ENCODE data around the gene FDPS. TPM values are rescaled to one million over a fixed set of nuclear protein-coding genes. Genes with fewer than 3 reads are reported as not detected.

The FDPS gene
- 136 and 347 TPM in 2 replicates for total RNA-seq

DNA sequence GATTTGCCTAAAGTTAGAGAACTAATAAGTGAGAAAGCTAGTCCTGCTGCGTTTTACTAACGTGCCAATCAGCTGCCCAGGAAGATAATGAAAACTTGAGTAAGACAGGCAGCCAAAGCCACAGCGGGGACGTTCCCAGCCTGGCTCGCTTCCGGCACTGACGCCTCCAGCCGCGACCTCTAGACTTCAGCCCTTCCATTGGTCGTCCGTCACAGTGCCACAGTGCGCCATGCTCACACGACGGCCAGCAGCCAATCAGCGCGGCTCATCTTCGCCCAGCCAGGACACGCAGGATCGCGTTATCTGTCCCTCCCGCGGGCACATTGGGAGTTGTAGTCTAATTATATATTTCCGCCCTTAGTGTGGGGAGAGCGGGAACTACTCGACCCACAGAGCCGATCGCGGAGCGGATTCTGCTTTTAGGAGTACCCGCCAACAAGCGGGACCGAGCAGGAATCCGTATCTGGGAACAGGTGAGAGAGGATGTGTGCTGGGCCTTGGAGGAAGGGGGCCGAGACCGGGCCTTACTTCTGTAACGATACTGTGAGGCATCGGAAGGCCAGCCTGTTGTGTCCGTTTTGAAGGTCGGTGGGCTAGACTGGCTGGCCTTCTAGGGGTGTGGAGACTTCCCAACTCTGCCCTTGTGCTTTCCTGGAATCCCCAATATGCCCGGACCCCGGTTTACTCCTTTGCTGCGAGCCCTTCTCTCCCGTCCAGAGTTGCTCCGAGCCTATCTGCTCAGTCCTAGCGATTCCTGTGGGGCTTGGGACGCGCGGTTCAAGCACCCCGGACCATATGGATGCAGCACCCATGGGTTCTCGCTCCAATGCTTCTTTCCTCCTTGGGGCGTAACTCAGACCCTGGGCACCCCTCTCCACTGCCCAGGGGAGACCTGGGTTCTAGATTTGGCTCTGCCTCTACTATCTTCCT is at the start of gene FDPS:
Gene FDPS (plus strand): TSS at position 374 of the 930 bp plus-strand sequence. CDS start 924 bp downstream, outside the sequence.

DNA sequence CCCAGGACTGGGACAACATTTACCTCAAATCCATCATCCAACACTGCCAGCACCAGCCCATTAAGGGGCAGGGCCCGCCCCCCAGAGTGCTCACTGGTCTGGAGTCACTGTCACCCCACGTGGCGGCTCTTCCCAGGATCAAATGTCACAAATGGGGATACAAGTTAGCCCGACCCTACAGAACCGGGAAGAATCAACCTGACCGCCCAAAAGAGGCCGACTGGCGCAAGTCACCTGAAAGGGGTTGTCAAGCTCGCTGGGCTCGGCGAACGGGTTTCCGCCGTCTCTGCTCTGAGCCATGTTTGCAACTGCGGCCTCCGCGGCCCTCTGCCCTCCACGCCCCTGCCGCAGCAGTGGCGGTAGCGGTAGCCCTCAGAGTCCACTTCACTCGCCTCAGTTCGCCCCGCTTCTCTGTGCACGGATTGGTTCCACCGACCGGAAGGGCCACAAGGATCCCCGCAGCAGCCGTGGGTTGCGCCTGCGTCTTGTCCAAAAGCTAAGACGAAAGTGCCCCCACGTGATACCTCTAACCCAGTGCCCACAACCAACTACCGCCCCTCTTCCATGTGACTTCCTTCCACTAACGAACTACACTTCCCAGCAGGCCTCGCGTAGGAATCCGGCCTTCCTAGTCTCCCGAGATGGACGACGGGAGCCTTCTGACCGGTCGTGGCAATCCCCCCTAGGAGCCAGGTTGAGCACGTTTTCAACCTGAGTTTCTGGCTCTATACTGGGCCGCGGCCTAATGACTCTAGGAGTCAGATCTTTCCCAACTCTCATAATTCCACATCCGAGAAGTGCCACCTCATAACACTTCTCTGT is 46.6 kb upstream of the FDPS start, which contains the start of gene SCAMP3:
Gene SCAMP3 (minus strand): TSS at position 509 of the 822 bp plus-strand sequence. CDS start 209 bp downstream, at position 300.

DNA sequence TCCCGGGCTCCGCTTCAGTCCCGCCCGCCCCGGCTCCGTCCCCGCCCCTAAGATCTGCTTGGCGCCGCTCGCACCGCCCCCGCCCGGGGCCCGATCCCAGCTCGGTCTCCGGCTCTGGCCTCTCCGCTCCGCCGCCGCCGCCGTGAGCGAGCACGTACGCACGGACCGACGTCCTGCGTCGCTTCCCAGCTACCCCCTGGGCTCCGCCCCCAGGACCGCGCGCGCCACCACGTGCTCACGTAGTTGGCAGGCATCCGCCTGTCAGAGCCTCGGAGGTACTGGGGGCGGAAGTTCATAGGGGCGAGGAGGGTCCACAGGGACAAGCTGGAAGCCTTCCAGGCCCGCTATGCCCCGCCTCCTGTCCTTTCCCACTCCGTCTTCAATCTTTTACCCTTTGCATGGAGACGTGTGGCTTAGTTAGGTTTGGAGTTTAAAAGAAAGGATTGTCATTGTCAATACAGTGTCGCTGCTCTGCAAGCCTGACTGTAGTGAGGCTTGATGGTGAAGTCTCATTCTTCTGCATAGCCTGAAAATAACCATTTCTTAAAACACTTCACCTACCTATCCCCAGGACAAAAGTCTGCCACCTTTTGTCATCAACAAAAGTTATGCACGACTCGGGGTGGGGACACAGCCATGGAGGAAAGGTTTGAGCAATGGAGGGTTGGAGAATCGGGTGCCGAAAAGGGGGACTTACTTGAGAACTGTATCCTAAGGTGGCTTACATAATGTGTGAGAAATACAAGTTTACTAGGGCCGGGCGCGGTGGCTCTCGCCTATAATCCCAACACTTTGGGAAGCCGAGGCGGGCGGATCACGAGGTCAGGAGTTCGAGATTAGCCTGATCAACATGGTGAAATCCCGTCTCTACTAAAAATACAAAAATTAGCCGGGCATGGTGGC is 35.1 kb upstream of the FDPS start, which contains the start of gene CLK2:
Gene CLK2 (minus strand): TSS at position 162 of the 903 bp plus-strand sequence. CDS start 2,527 bp downstream, outside the sequence.

DNA sequence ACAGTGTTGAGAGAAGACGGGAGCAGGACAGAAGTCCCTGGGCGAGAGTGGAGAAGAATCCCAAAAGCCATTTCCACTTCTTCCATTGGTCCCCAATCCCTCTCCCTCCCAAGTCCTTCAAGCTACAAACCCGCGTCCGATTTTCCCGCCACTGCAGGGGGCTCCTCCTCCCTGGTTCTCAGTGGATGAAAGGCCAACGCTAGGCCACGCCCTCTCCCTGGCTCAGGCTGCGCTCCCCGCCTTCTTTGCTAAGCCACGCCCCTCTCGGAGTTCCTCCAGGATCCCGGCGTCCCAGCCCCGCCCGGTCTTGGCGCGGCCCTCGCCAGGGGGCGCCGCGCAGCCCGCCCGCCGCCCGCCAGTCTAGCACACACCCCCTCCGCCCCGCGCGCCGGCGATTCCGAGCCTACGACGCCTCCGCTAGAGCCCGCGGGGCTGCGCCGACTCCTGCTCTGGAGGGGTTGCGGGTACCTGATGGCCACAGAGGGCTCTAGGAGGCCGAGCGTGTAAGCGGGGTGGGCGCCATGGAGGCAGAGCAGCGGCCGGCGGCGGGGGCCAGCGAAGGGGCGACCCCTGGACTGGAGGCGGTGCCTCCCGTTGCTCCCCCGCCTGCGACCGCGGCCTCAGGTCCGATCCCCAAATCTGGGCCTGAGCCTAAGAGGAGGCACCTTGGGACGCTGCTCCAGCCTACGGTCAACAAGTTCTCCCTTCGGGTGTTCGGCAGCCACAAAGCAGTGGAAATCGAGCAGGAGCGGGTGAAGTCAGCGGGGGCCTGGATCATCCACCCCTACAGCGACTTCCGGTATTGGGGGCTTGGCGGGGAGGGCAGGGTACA is 31.4 kb upstream of the FDPS start, which contains the start of gene HCN3:
Gene HCN3 (plus strand): TSS at position 394 of the 832 bp plus-strand sequence. CDS start 128 bp downstream, at position 522.

DNA sequence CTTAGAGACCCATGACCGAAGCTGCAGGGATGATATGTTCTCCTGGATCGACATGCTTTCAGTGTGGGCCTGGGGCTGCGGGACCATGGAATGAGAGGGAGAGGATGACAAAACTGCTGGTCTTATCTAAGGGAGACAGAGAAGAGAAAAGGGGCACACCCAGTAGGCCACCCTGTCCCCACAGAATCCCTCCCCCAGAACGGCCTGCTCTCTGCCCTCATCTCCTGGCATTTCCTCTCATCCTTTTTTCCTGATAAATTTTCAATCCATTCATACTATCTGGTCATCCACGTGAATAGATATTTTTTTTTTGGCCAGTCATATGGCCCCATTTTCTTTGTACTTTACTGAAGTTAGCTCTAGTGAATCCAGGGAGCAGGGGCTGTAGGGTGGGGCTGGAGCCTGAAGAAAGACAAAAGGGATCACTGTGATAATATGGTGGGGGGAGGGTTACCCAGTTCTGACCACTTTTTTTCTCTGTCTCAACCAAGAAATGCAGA is 7.3 kb upstream of the FDPS start, which contains the start of gene PKLR:
Gene PKLR (minus strand): TSS at position 97 of the 500 bp plus-strand sequence. CDS start 43 bp downstream, at position 54.

DNA sequence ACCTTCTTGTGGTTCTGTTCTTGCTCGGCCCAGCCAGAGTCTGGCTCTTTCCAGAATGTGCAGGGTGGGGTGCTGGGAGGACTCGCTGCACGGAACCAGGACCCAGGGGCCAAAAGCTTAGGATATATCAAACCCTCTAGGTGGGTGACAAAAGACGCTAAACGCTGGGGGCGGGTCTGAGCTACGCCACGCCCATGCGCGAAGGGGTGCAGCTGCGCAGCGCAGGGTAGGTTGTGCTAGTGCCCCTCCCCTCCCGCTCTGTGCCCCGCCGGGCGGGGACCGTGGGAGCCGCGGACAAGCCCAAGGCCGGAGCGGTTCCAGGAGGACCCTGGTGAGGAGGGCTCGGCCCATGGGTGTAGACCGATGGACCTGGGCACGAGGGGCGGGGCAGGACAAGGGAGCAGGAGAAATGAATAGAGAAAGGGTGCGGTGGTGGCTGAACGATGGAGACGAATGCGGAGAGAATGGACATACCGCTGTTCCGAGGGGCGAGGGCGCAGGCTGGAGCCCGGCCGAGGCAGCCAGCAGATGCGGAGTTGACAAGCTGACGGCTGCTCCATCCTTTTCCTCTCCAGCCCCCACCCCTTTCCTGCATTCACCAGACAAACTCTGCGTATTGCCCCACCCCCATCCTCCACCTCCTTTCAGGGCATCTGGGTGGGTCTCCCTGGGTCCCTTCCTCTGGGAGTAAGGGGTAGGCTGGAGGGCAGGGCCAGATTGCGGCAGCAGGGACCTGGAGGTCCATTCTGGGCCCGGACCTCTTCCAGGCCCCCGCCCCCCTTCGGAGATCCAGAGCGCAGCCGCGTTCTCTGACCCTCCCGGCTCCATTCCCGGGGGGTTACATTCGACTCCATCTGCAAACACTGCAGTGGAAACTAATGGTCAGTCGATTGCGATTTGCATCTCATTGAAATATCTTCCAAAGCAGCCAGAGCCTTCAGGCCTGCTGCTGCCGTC is 12.3 kb downstream of the FDPS start, which contains the start of gene RUSC1:
Gene RUSC1 (plus strand): TSS at position 234 of the 957 bp plus-strand sequence. CDS start 880 bp downstream, outside the sequence.

Other genes with a start within 250 kb of the FDPS start
- 2.5 and 4.3 TPM in 2 replicates for gene EFNA4, start 245.1 kb upstream of the FDPS start, total RNA-seq
- 0.29 and 1.3 TPM in 2 replicates for gene EFNA3, start 230.0 kb upstream of the FDPS start, total RNA-seq
- 0.17 and 0.44 TPM in 2 replicates for gene EFNA1, start 181.0 kb upstream of the FDPS start, total RNA-seq
- gene SLC50A1, start 173.0 kb upstream of the FDPS start, total RNA-seq: 17.6 and 25.6 TPM in 2 replicates
- gene DPM3, start 168.3 kb upstream of the FDPS start, total RNA-seq: 24.6 and 27.6 TPM in 2 replicates
- gene KRTCAP2, start 135.6 kb upstream of the FDPS start, total RNA-seq: 97.2 and 125 TPM in 2 replicates
- gene TRIM46, start 135.0 kb upstream of the FDPS start, total RNA-seq: 6.0 and 7.1 TPM in 2 replicates
- 28.2 and 28.4 TPM in 2 replicates for gene THBS3, start 101.0 kb upstream of the FDPS start, total RNA-seq
- 44.3 and 56.6 TPM in 2 replicates for gene MTX1, start 100.2 kb upstream of the FDPS start, total RNA-seq
- gene ENTREP3, start 53.4 kb upstream of the FDPS start, total RNA-seq: 11.1 and 13.4 TPM in 2 replicates
- 37.7 and 53.1 TPM in 2 replicates for gene SCAMP3, start 46.5 kb upstream of the FDPS start, total RNA-seq
- 30.4 and 38.4 TPM in 2 replicates for gene CLK2, start 35.4 kb upstream of the FDPS start, total RNA-seq
- 0.87 and 0.99 TPM in 2 replicates for gene HCN3, start 31.4 kb upstream of the FDPS start, total RNA-seq
- gene PKLR, start 7.4 kb upstream of the FDPS start, total RNA-seq: under 0.01 TPM in 1 of 2 replicates, not detected in the other
- 15.7 and 20.2 TPM in 2 replicates for gene RUSC1, start 12.0 kb downstream of the FDPS start, total RNA-seq